GM23338 (cell line): ENCODE results near the gene TRPM3. TPM values are rescaled to one million over a fixed set of nuclear protein-coding genes. Genes with fewer than 3 reads are reported as not detected.

Experiments used
- ATAC-seq: fragments of 200-7000 bp; cut with Tn5 transposase; 3 replicates; pipeline ENCODE4 v1.9.1; 2020
- DNase-seq: peaks from one replicate; pipeline ENCODE4 v3.0.0-alpha.2; 2015; ENCODE audit warnings: low spot score
- H2AFZ ChIP-seq: fragments of 200-600 bp; sonication (generic); 2 replicates; pipeline ENCODE4 v1.8.0; 2016; ENCODE audit warnings: antibody characterized with exemption, mild to moderate bottlenecking, moderate library complexity
- H3F3A ChIP-seq: fragments of 200-600 bp; sonication (generic); replicated peaks from 2 replicates; pipeline ENCODE4 v1.8.0; 2017; ENCODE audit warnings: antibody characterized with exemption, mixed run types, low read depth
- H3K27ac ChIP-seq: fragments of 200-600 bp; sonication (generic); 2 replicates; pipeline ENCODE4 v1.6.1; 2016; ENCODE audit warnings: low read depth
- H3K27me3 ChIP-seq: fragments of 200-600 bp; sonication (generic); 2 replicates; pipeline ENCODE4 v1.8.0; 2016; ENCODE audit warnings: mild to moderate bottlenecking, mixed run types, moderate library complexity; ENCODE audit not compliant: insufficient read depth
- H3K36me3 ChIP-seq: fragments of 200-600 bp; sonication (generic); 2 replicates; pipeline ENCODE4 v1.8.0; 2016; ENCODE audit warnings: mild to moderate bottlenecking; ENCODE audit not compliant: insufficient read depth
- H3K4me1 ChIP-seq: fragments of 200-600 bp; sonication (generic); 2 replicates; pipeline ENCODE4 v1.8.0; 2016; ENCODE audit warnings: mild to moderate bottlenecking, moderate library complexity; ENCODE audit not compliant: insufficient read depth
- H3K4me2 ChIP-seq: fragments of 200-600 bp; sonication (generic); 2 replicates; pipeline ENCODE4 v1.7.1; 2017; ENCODE audit warnings: mixed run types
- H3K4me3 ChIP-seq: fragments of 200-600 bp; sonication (generic); 2 replicates; pipeline ENCODE4 v1.6.1; 2016; ENCODE audit warnings: mixed run types
- H3K79me2 ChIP-seq: fragments of 200-600 bp; sonication (generic); replicated peaks from 2 replicates; pipeline ENCODE4 v1.8.0; 2017; ENCODE audit warnings: mild to moderate bottlenecking; ENCODE audit not compliant: insufficient read depth
- H3K9me2 ChIP-seq: fragments of 200-600 bp; sonication (generic); 2 replicates; pipeline ENCODE4 v1.8.0; 2017; ENCODE audit not compliant: insufficient read depth
- H4K20me1 ChIP-seq: fragments of 200-600 bp; sonication (generic); replicated peaks from 2 replicates; pipeline ENCODE4 v1.8.0; 2017; ENCODE audit warnings: mild to moderate bottlenecking; ENCODE audit not compliant: insufficient read depth
- H3K27ac Mint-ChIP-seq: 2 replicates; pipeline ENCODE4 v1.8.0; 2020; ENCODE audit warnings: inconsistent platforms, mild to moderate bottlenecking, moderate library complexity, mixed read lengths
- H3K27me3 Mint-ChIP-seq: 3 replicates; pipeline ENCODE4 v1.8.0; 2022; ENCODE audit warnings: low read depth, mild to moderate bottlenecking, moderate library complexity, mixed read lengths, inconsistent platforms; ENCODE audit not compliant: insufficient read depth, poor library complexity
- H3K36me3 Mint-ChIP-seq: 3 replicates; pipeline ENCODE4 v1.8.0; 2021; ENCODE audit warnings: low read depth, mild to moderate bottlenecking, inconsistent platforms, moderate library complexity, mixed read lengths
- H3K4me1 Mint-ChIP-seq: 3 replicates; pipeline ENCODE4 v1.8.0; 2020; ENCODE audit warnings: mild to moderate bottlenecking, inconsistent platforms, mixed read lengths
- H3K4me3 Mint-ChIP-seq: 3 replicates; pipeline ENCODE4 v1.8.0; 2021; ENCODE audit warnings: moderate library complexity, mild to moderate bottlenecking, inconsistent platforms, mixed read lengths
- H3K9me3 Mint-ChIP-seq: 3 replicates; pipeline ENCODE4 v1.8.0; 2020; ENCODE audit warnings: moderate library complexity, mild to moderate bottlenecking, inconsistent platforms, mixed read lengths
- POLR2AphosphoS5 ChIP-seq: IDR thresholded peaks from 2 replicates; pipeline ENCODE4 v1.6.1; 2016; ENCODE audit warnings: antibody characterized with exemption, low read depth
- REST ChIP-seq: IDR thresholded peaks from one replicate; pipeline ENCODE4 v1.6.1; 2018; ENCODE audit warnings: antibody characterized with exemption; ENCODE audit not compliant: unreplicated experiment
- polyA plus RNA-seq: library from polyadenylated mRNA; unstranded; fragments of >200 nt; fragmentation: Nextera tagmentation; extraction: Ambion mirVana; gene quantifications from 2 replicates; pipeline ENCODE4 v1.2.1, GENCODE V29; 2016
- total RNA-seq: library from RNA; depleted of rRNA; stranded (reverse); fragments of >200 nt; shearing (Covaris generic); gene quantifications from 2 replicates; pipeline ENCODE4 v1.2.3, GENCODE V29; 2014
- TF ChIP-seq, protein P1 (sequence below), 2 experiments: fragments of 200-600 bp in 1 of 2; sonication (generic) in 1 of 2; conservative IDR thresholded peaks; 2 replicates each; pipeline versions ENCODE4 v1.5.1 to v1.6.1; 2016 to 2017; ENCODE audit warnings: antibody characterized with exemption in 2 of 2, low read depth in 2 of 2, mild to moderate bottlenecking in 2 of 2, moderate library complexity in 1 of 2
- TF ChIP-seq, protein P2 (sequence below): fragments of 250-450 bp; sonication (Bioruptor Pico); IDR thresholded peaks from 2 replicates; pipeline ENCODE4 v1.5.0; 2020; ENCODE audit warnings: mild to moderate bottlenecking, moderate library complexity

The TRPM3 gene
- total and polyA plus RNA-seq, 2 experiments from 2014 or later = 2.8 to 8.2 TPM

GRCh38 chr9:70672161-70672649 lies 449.2 kb downstream of the TRPM3 start (continued):
- no peak for TF ChIP-seq REST
- TF ChIP-seq, protein P1, sequence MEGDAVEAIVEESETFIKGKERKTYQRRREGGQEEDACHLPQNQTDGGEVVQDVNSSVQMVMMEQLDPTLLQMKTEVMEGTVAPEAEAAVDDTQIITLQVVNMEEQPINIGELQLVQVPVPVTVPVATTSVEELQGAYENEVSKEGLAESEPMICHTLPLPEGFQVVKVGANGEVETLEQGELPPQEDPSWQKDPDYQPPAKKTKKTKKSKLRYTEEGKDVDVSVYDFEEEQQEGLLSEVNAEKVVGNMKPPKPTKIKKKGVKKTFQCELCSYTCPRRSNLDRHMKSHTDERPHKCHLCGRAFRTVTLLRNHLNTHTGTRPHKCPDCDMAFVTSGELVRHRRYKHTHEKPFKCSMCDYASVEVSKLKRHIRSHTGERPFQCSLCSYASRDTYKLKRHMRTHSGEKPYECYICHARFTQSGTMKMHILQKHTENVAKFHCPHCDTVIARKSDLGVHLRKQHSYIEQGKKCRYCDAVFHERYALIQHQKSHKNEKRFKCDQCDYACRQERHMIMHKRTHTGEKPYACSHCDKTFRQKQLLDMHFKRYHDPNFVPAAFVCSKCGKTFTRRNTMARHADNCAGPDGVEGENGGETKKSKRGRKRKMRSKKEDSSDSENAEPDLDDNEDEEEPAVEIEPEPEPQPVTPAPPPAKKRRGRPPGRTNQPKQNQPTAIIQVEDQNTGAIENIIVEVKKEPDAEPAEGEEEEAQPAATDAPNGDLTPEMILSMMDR (conservative IDR thresholded peaks at IDR 0.05; ENCODE audit: low read depth in 2 of 2) = no peak

GRCh38 chr9:70668751-70669150 lies 452.7 kb downstream of the TRPM3 start:
- no peak overlapping the region for H2AFZ ChIP-seq
- no peak overlapping the region for H3K4me2 ChIP-seq
- Mint-ChIP-seq H3K4me3 (no peak overlapping the region), H3K4me1 (peaks cover 3% of the 10 kb centered on the region; the same call in 1 of the 3 replicates), H3K36me3 (no peaks in the 10 kb centered on the region), H3K27me3 (no peaks in the 10 kb centered on the region), H3K9me3 (no peaks in the 10 kb centered on the region; the same call in 2 of the 3 replicates), H3K27ac (no peak overlapping the region)
- ATAC-seq = no peak
- TF ChIP-seq, protein P2, sequence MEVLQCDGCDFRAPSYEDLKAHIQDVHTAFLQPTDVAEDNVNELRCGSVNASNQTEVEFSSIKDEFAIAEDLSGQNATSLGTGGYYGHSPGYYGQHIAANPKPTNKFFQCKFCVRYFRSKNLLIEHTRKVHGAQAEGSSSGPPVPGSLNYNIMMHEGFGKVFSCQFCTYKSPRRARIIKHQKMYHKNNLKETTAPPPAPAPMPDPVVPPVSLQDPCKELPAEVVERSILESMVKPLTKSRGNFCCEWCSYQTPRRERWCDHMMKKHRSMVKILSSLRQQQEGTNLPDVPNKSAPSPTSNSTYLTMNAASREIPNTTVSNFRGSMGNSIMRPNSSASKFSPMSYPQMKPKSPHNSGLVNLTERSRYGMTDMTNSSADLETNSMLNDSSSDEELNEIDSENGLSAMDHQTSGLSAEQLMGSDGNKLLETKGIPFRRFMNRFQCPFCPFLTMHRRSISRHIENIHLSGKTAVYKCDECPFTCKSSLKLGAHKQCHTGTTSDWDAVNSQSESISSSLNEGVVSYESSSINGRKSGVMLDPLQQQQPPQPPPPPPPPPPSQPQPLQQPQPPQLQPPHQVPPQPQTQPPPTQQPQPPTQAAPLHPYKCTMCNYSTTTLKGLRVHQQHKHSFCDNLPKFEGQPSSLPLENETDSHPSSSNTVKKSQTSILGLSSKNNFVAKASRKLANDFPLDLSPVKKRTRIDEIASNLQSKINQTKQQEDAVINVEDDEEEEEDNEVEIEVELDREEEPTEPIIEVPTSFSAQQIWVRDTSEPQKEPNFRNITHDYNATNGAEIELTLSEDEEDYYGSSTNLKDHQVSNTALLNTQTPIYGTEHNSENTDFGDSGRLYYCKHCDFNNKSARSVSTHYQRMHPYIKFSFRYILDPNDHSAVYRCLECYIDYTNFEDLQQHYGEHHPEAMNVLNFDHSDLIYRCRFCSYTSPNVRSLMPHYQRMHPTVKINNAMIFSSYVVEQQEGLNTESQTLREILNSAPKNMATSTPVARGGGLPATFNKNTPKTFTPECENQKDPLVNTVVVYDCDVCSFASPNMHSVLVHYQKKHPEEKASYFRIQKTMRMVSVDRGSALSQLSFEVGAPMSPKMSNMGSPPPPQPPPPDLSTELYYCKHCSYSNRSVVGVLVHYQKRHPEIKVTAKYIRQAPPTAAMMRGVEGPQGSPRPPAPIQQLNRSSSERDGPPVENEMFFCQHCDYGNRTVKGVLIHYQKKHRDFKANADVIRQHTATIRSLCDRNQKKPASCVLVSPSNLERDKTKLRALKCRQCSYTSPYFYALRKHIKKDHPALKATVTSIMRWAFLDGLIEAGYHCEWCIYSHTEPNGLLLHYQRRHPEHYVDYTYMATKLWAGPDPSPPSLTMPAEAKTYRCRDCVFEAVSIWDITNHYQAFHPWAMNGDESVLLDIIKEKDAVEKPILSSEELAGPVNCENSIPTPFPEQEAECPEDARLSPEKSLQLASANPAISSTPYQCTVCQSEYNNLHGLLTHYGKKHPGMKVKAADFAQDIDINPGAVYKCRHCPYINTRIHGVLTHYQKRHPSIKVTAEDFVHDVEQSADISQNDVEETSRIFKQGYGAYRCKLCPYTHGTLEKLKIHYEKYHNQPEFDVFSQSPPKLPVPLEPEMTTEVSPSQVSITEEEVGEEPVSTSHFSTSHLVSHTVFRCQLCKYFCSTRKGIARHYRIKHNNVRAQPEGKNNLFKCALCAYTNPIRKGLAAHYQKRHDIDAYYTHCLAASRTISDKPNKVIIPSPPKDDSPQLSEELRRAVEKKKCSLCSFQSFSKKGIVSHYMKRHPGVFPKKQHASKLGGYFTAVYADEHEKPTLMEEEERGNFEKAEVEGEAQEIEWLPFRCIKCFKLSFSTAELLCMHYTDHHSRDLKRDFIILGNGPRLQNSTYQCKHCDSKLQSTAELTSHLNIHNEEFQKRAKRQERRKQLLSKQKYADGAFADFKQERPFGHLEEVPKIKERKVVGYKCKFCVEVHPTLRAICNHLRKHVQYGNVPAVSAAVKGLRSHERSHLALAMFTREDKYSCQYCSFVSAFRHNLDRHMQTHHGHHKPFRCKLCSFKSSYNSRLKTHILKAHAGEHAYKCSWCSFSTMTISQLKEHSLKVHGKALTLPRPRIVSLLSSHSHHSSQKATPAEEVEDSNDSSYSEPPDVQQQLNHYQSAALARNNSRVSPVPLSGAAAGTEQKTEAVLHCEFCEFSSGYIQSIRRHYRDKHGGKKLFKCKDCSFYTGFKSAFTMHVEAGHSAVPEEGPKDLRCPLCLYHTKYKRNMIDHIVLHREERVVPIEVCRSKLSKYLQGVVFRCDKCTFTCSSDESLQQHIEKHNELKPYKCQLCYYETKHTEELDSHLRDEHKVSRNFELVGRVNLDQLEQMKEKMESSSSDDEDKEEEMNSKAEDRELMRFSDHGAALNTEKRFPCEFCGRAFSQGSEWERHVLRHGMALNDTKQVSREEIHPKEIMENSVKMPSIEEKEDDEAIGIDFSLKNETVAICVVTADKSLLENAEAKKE (CRISPR knock-in tag) = no peak
- no peak for TF ChIP-seq REST
- no peak for TF ChIP-seq POLR2AphosphoS5
- DNase-seq = no peak
- no peaks in the 10 kb centered on the region for H4K20me1 ChIP-seq
- no peaks in the 10 kb centered on the region for H3K36me3 ChIP-seq
- H3K9me2 ChIP-seq = no peaks in the 10 kb centered on the region
- no peak overlapping the region for H3K4me3 ChIP-seq
- H3K4me1 ChIP-seq = no peaks in the 10 kb centered on the region
- no peaks in the 10 kb centered on the region for H3F3A ChIP-seq
- H3K27ac ChIP-seq = no peak overlapping the region
- no peaks in the 10 kb centered on the region for H3K79me2 ChIP-seq
- no peaks in the 10 kb centered on the region for H3K27me3 ChIP-seq
